ENCODE results near the gene DSCAM. TPM values are rescaled to one million over a fixed set of nuclear protein-coding genes. Genes with fewer than 3 reads are reported as not detected.

Gene DSCAM
- total and polyA plus RNA-seq, 2 donors (not counting 1 experiment from before 2014, with no cell fraction given), result under 0.01 to 0.01 TPM

DNA sequence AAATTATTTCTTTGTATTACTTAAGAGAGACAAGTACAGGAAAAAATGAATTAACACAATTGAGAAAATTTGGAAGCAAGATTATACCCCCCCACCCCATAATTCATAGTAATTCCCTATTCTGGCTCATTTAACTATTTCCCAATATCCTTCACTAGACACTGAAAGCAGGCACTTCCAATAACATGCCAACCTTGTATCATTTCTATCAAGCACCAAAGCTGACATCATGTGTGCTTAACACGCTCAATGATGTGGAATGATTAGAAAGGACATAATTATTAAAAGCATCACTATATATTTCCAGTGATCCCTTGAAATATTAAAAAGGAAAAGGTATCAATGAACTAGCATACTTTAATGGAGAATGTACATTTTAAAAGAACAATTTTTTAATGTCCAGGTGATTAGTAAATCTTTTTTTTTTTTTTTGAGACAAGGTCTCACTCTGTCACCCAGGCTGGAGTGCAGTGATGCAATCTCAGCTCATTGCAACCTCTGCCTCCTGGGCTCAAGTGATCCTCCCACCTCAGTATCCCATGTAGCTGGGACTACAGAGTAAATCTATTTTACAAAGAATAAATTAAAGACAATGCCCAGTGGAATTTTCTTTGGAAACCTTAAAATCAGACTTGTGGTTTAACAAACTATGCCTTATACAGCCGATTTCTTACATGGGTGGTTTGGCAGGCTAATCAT, 443.9 kb downstream of the DSCAM start:
- H3K9ac ChIP-seq (ENCODE audit: insufficient read depth, low read length), result no peak overlapping the region
- no peak overlapping the region for H3K27ac ChIP-seq (ENCODE audit: insufficient read depth, low read length)
- no peak overlapping the region for H3K4me2 ChIP-seq (ENCODE audit: extremely low read depth, insufficient read depth, low read length)
- no peak overlapping the region for H2AFZ ChIP-seq (ENCODE audit: low read length)
- no peaks in the 10 kb centered on the region for H3K9me3 ChIP-seq (ENCODE audit: control insufficient read depth, insufficient read depth, low read depth, low read length)
- no peak overlapping the region for H3K4me3 ChIP-seq (replicated peaks in 1 of 4; ENCODE audit: control extremely low read depth in 1 of 4, insufficient read depth in 1 of 4, low read depth in 3 of 4, low read length in 4 of 4)
- no peaks in the 10 kb centered on the region for H3K36me3 ChIP-seq (ENCODE audit: control insufficient read depth, insufficient read depth, low read length)
- DNase-seq (ENCODE audit: low read depth in 2 of 2), result no peak
- no peaks in the 10 kb centered on the region for H3K27me3 ChIP-seq (ENCODE audit: control insufficient read depth, insufficient read depth, low read length)
- no peaks in the 10 kb centered on the region for H3K79me2 ChIP-seq (ENCODE audit: control insufficient read depth, insufficient read depth, low read length)
- H3K4me1 ChIP-seq (ENCODE audit: control insufficient read depth, extremely low read depth, insufficient read depth, low read length), result no peaks in the 10 kb centered on the region
- no peak for TF ChIP-seq EZH2 (IDR thresholded peaks at IDR 0.05; ENCODE audit: low read length, missing control alignments)
- TF ChIP-seq, protein P1, sequence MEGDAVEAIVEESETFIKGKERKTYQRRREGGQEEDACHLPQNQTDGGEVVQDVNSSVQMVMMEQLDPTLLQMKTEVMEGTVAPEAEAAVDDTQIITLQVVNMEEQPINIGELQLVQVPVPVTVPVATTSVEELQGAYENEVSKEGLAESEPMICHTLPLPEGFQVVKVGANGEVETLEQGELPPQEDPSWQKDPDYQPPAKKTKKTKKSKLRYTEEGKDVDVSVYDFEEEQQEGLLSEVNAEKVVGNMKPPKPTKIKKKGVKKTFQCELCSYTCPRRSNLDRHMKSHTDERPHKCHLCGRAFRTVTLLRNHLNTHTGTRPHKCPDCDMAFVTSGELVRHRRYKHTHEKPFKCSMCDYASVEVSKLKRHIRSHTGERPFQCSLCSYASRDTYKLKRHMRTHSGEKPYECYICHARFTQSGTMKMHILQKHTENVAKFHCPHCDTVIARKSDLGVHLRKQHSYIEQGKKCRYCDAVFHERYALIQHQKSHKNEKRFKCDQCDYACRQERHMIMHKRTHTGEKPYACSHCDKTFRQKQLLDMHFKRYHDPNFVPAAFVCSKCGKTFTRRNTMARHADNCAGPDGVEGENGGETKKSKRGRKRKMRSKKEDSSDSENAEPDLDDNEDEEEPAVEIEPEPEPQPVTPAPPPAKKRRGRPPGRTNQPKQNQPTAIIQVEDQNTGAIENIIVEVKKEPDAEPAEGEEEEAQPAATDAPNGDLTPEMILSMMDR (conservative IDR thresholded peaks at IDR 0.05 in 1 of 2, IDR thresholded peaks at IDR 0.05 in 1 of 2; ENCODE audit: low read depth in 1 of 2, low read length in 2 of 2), result no peak
- H4K20me1 ChIP-seq (ENCODE audit: control insufficient read depth, extremely low read depth, insufficient read depth, low read length), result no peaks in the 10 kb centered on the region

DNA sequence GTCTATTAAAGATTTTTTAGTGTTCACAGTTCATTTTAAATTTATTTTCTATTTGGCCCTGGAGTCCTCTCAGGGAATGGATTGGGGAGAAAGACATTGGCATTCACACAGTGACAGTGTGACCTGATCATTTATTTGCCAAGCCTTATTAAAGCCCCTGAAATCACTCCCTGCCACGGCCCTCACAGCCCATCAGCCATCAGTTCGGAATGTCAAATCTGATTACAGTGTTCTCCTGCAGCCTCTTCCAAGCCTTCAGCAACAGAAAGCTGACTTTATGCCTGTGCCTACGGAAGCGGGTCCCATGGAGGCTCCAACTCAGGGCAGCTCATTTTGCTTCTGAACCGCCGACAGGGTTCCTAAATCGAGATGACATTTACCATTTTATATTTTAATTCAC, 451.2 kb downstream of the DSCAM start:
- H3K27me3 ChIP-seq (ENCODE audit: control insufficient read depth, insufficient read depth, low read length), result no peaks in the 10 kb centered on the region
- no peak overlapping the region for H3K4me3 ChIP-seq (replicated peaks in 1 of 4; ENCODE audit: control extremely low read depth in 1 of 4, insufficient read depth in 1 of 4, low read depth in 3 of 4, low read length in 4 of 4)
- DNase-seq (ENCODE audit: low read depth in 2 of 2), result no peak

DNA sequence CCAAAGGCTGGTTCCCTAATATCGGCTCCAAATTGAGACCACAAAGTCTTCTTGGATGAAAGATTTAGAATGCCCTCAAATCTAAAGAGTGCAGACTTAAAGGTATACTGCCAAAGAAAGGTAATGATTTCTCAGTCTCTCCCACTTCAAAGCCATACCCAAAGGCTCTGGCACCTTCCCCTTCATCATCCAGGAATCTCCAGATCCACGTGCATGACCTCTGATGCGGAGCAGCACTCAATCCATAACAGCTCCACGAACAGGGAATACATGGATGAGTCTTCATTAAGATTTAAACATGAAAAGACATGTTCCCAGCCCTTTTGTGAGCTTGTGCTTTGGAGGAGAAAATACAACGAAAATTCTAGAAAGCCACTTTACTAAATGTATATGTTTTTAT, 453.9 kb downstream of the DSCAM start:
- Histone ChIP-seq H3K9me3 (ENCODE audit: control insufficient read depth, insufficient read depth, low read depth, low read length) (no peaks in the 10 kb centered on the region), H3K4me1 (ENCODE audit: control insufficient read depth, extremely low read depth, insufficient read depth, low read length) (no peaks in the 10 kb centered on the region), H3K27ac (ENCODE audit: insufficient read depth, low read length) (no peak overlapping the region), H2AFZ (ENCODE audit: low read length) (no peak overlapping the region), H3K27me3 (ENCODE audit: control insufficient read depth, insufficient read depth, low read length) (no peaks in the 10 kb centered on the region), H3K79me2 (ENCODE audit: control insufficient read depth, insufficient read depth, low read length) (no peaks in the 10 kb centered on the region), H3K4me2 (ENCODE audit: extremely low read depth, insufficient read depth, low read length) (no peak overlapping the region), H3K9ac (ENCODE audit: insufficient read depth, low read length) (no peak overlapping the region), H3K36me3 (ENCODE audit: control insufficient read depth, insufficient read depth, low read length) (no peaks in the 10 kb centered on the region), H4K20me1 (ENCODE audit: control insufficient read depth, extremely low read depth, insufficient read depth, low read length) (no peaks in the 10 kb centered on the region), H3K4me3 (replicated peaks in 1 of 4; ENCODE audit: control extremely low read depth in 1 of 4, insufficient read depth in 1 of 4, low read depth in 3 of 4, low read length in 4 of 4) (no peak overlapping the region)
- no peak for DNase-seq (ENCODE audit: low read depth in 2 of 2)
- TF ChIP-seq EZH2 (IDR thresholded peaks at IDR 0.05; ENCODE audit: low read length, missing control alignments), result no peak
- TF ChIP-seq, protein P1 (conservative IDR thresholded peaks at IDR 0.05 in 1 of 2, IDR thresholded peaks at IDR 0.05 in 1 of 2; ENCODE audit: low read depth in 1 of 2, low read length in 2 of 2), result no peak

More for the DNA sequence above, 451.2 kb downstream of the DSCAM start:
- Histone ChIP-seq H3K4me1 (ENCODE audit: control insufficient read depth, extremely low read depth, insufficient read depth, low read length) (no peaks in the 10 kb centered on the region), H3K79me2 (ENCODE audit: control insufficient read depth, insufficient read depth, low read length) (no peaks in the 10 kb centered on the region), H3K9ac (ENCODE audit: insufficient read depth, low read length) (no peak overlapping the region), H3K36me3 (ENCODE audit: control insufficient read depth, insufficient read depth, low read length) (no peaks in the 10 kb centered on the region), H4K20me1 (ENCODE audit: control insufficient read depth, extremely low read depth, insufficient read depth, low read length) (no peaks in the 10 kb centered on the region), H3K9me3 (ENCODE audit: control insufficient read depth, insufficient read depth, low read depth, low read length) (no peaks in the 10 kb centered on the region), H3K27ac (ENCODE audit: insufficient read depth, low read length) (no peak overlapping the region), H2AFZ (ENCODE audit: low read length) (no peak overlapping the region), H3K4me2 (ENCODE audit: extremely low read depth, insufficient read depth, low read length) (no peak overlapping the region)
- no peak for TF ChIP-seq EZH2 (IDR thresholded peaks at IDR 0.05; ENCODE audit: low read length, missing control alignments)
- TF ChIP-seq, protein P1 (conservative IDR thresholded peaks at IDR 0.05 in 1 of 2, IDR thresholded peaks at IDR 0.05 in 1 of 2; ENCODE audit: low read depth in 1 of 2, low read length in 2 of 2), result no peak
